HUES6 (cell line): ENCODE measurements around the gene EFNA5.

Experiments used
- H3K27ac ChIP-seq: 2 replicates; pipeline ENCODE4 v1.7.0; 2013; ENCODE audit warnings: low read depth, mild to moderate bottlenecking, low read length, inconsistent platforms
- H3K27me3 ChIP-seq: 2 replicates; pipeline ENCODE4 v1.6.1; 2013; ENCODE audit warnings: low read length; ENCODE audit not compliant: control insufficient read depth, insufficient read depth
- H3K36me3 ChIP-seq: 2 replicates; pipeline ENCODE4 v1.6.1; 2013; ENCODE audit warnings: low read length; ENCODE audit not compliant: control insufficient read depth, insufficient read depth
- H3K4me1 ChIP-seq: 2 replicates; pipeline ENCODE4 v1.6.1; 2013; ENCODE audit warnings: low read length; ENCODE audit not compliant: control insufficient read depth, insufficient read depth
- H3K4me3 ChIP-seq: 2 replicates; pipeline ENCODE4 v1.5.1; 2013; ENCODE audit warnings: low read depth, low read length
- H3K9ac ChIP-seq: one replicate; pipeline ENCODE4 v1.6.1; 2013; ENCODE audit warnings: mild to moderate bottlenecking, low read length
- H3K9me3 ChIP-seq: 2 replicates; pipeline ENCODE4 v1.6.1; 2013; ENCODE audit warnings: low read depth, low read length; ENCODE audit not compliant: control insufficient read depth, insufficient read depth

EFNA5 gene

GRCh38 chr5:107531308-107531707 is 139.4 kb downstream of the EFNA5 start:
- H3K27ac ChIP-seq: no peak overlapping the region
- no peak overlapping the region for H3K4me3 ChIP-seq
- H3K27me3 ChIP-seq: no peaks in the 10 kb centered on the region
- no peaks in the 10 kb centered on the region for H3K9me3 ChIP-seq
- no peaks in the 10 kb centered on the region for H3K36me3 ChIP-seq
- H3K9ac ChIP-seq: no peak overlapping the region
- H3K4me1 ChIP-seq: peaks cover 14% of the 10 kb centered on the region

- Histone ChIP-seq H3K27ac (no peak overlapping the region), H3K9ac (no peak overlapping the region), H3K4me1 (peaks cover 14% of the 10 kb centered on the region), H3K9me3 (no peaks in the 10 kb centered on the region), H3K27me3 (no peaks in the 10 kb centered on the region), H3K4me3 (peak overlapping the region; percentile 12; the same call in 1 of the 2 replicates), H3K36me3 (no peaks in the 10 kb centered on the region)
These were observed 141.1 kb downstream of the EFNA5 start for GRCh38 chr5:107529618-107530017.

- no peak overlapping the region for H3K27ac ChIP-seq
- H3K27me3 ChIP-seq: no peaks in the 10 kb centered on the region
These were observed 144.3 kb downstream of the EFNA5 start for GRCh38 chr5:107526270-107526937.

DNA sequence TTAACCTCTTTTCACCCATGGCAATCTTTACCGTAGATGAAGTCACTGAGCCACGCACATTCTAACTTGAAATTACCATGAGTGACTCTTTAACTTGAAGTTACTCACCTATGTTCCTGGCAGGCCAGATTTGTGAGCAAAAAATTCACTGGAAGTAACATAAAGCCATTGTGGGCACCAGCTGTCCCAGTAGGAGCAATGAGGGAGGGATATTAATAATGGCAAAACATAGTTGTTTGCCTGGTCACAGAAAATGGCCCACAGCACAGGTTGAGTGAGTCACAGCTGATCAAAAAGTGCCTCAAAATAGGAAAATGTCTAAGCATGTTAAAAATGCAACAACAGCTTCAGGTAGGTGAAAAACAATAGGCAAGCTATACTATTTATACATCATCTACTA is 146.6 kb downstream of the EFNA5 start:
- H3K4me1 ChIP-seq: peaks cover 28% of the 10 kb centered on the region
- no peak overlapping the region for H3K9ac ChIP-seq
- H3K27me3 ChIP-seq: no peaks in the 10 kb centered on the region
- no peak overlapping the region for H3K4me3 ChIP-seq
- H3K36me3 ChIP-seq: no peaks in the 10 kb centered on the region
- no peak overlapping the region for H3K27ac ChIP-seq
- no peaks in the 10 kb centered on the region for H3K9me3 ChIP-seq

More at GRCh38 chr5:107526270-107526937, 144.3 kb downstream of the EFNA5 start:
- Histone ChIP-seq H3K4me3 (no peak overlapping the region), H3K4me1 (peaks cover 29% of the 10 kb centered on the region), H3K9me3 (no peaks in the 10 kb centered on the region), H3K36me3 (no peaks in the 10 kb centered on the region), H3K9ac (no peak overlapping the region)

- Histone ChIP-seq H3K27me3 (no peaks in the 10 kb centered on the region), H3K27ac (no peak overlapping the region), H3K4me3 (no peak overlapping the region), H3K36me3 (no peaks in the 10 kb centered on the region), H3K9ac (no peak overlapping the region), H3K9me3 (no peaks in the 10 kb centered on the region), H3K4me1 (peaks cover 36% of the 10 kb centered on the region)
These were observed 147.6 kb downstream of the EFNA5 start for GRCh38 chr5:107523029-107523680.

DNA sequence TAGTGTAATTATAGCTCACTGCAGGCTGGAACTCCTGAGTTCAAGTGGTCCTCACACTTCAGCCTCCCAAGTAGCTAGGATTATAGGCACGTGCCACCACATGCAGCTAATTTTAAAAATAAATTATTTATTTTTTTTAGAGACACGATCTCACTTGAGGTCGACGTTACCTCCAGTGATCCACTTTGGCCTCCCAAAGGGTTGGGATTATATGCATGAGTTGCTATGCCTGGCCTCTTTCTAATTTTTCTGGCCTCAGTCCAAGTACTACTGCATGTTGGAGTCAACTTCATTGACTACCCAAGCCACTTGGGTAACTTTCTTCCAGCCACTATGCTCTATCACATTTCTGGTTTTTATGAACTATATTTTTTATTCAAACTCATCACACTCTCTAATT is 148.3 kb downstream of the EFNA5 start:
- H3K36me3 ChIP-seq: no peaks in the 10 kb centered on the region
- H3K4me3 ChIP-seq: no peak overlapping the region
- H3K27ac ChIP-seq: no peak overlapping the region
- H3K9ac ChIP-seq: no peak overlapping the region
- no peaks in the 10 kb centered on the region for H3K27me3 ChIP-seq
- peaks cover 43% of the 10 kb centered on the region for H3K4me1 ChIP-seq
- no peaks in the 10 kb centered on the region for H3K9me3 ChIP-seq

- Histone ChIP-seq H3K36me3 (no peaks in the 10 kb centered on the region), H3K27ac (no peak overlapping the region), H3K4me3 (no peak overlapping the region), H3K9ac (no peak overlapping the region), H3K27me3 (no peaks in the 10 kb centered on the region), H3K4me1 (peaks cover 46% of the 10 kb centered on the region), H3K9me3 (no peaks in the 10 kb centered on the region)
These were observed 150.8 kb downstream of the EFNA5 start for GRCh38 chr5:107519900-107520354.

DNA sequence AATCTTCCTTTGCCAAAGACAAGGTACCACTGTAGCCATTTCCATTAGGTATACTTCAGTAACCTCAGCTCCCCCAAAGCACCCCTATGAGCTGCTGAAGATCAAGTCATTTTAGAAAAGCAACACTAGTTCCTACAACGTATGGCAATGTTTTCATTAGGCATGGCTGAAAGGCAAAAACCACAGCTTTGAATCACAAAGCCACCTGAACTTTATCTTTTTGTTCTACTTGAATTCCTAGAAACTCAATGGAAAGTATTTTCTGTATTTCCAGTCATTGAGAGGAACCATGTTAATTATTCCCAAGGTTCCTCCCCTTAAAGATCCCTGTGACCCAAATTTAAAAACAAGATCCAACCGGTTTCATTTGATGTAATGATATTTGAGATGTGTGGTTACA is 152.1 kb downstream of the EFNA5 start:
- no peaks in the 10 kb centered on the region for H3K27me3 ChIP-seq
- H3K9me3 ChIP-seq: no peaks in the 10 kb centered on the region
- H3K9ac ChIP-seq: no peak overlapping the region
- H3K4me1 ChIP-seq: peaks cover 51% of the 10 kb centered on the region
- 0 out of 2 replicates have a peak overlapping the region, but pooled peaks have one; percentile 37 for H3K27ac ChIP-seq
- no peak overlapping the region for H3K4me3 ChIP-seq
- H3K36me3 ChIP-seq: no peaks in the 10 kb centered on the region

GRCh38 chr5:107518190-107518589 is 152.5 kb downstream of the EFNA5 start:
- 0 out of 2 replicates have a peak overlapping the region, but pooled peaks have one; percentile 37 for H3K27ac ChIP-seq
- no peaks in the 10 kb centered on the region for H3K9me3 ChIP-seq
- no peaks in the 10 kb centered on the region for H3K27me3 ChIP-seq
- H3K36me3 ChIP-seq: no peaks in the 10 kb centered on the region
- H3K9ac ChIP-seq: no peak overlapping the region
- no peak overlapping the region for H3K4me3 ChIP-seq
- H3K4me1 ChIP-seq: peaks cover 50% of the 10 kb centered on the region

DNA sequence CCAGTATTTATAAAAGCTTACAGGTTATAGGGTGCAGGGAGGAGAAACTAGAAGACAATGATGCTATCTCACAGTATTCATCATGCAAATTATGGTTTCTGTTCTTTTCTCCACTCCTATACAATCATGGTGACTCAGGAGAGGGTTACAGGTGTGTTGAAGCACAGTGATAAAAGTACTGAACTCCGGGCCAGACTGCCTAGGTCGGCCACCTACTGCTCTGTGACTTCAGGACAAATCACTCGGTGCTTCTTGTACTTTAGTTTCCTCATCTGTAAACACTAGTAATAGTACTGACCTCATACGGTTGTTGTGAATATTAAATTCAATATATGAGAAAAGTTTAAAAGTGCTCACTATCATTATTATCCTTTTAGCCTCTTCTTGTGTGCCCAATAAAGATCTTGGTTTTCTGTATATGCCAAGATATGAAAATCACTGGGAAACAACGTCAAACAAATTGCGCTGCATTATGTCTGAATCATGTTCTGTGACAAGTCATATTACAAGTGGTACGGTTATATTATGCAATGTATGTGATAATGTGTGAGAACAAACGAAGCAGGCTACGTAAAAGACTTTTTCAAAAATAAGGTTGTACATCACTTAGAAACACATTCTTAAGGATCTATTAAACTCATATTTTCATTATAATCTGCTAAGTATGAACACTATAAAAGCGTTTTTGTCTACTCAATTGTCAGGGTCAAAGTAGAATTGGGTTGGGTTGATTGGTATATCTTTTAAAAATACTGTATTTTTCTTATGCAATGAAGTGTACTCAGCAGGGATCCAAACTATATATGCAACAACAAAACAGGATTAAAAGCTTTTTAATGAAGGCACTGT is 153.3 kb downstream of the EFNA5 start:
- H3K4me1 ChIP-seq: peaks cover 56% of the 10 kb centered on the region
- H3K27ac ChIP-seq: no peak overlapping the region
- H3K36me3 ChIP-seq: no peaks in the 10 kb centered on the region
- H3K9me3 ChIP-seq: no peaks in the 10 kb centered on the region
- no peak overlapping the region for H3K9ac ChIP-seq
- no peaks in the 10 kb centered on the region for H3K27me3 ChIP-seq
- no peak overlapping the region for H3K4me3 ChIP-seq
